HS-5 (cell line): ENCODE data around the gene KLHL2.
"Not testable (repeated sequence)": the region's sequence is repeated elsewhere in the genome, so short reads cannot be mapped to it uniquely, and the experiment has no call there.

Experiments
- DNase-seq: peaks from one replicate; pipeline ENCODE4 v3.0.0-alpha.2; 2012; ENCODE audit warnings: low read depth

Gene KLHL2

GRCh38 chr4:165203541-165204461, 3.6 kb upstream of the KLHL2 start:
- DNase-seq, result no peak

- no peak for DNase-seq
Observed at GRCh38 chr4:165204462-165204830, 2.9 kb upstream of the KLHL2 start.

GRCh38 chr4:165207016-165207430, 338 bp upstream of the KLHL2 start:
- no peak for DNase-seq

- DNase-seq, result no peak
Observed at GRCh38 chr4:165208221-165208652, 876 bp downstream of the KLHL2 start.

GRCh38 chr4:165208741-165209388, 1.5 kb downstream of the KLHL2 start:
- no peak for DNase-seq

- DNase-seq, result no peak
Observed at GRCh38 chr4:165209796-165210195, 2.4 kb downstream of the KLHL2 start.

- DNase-seq, result no peak
Observed at GRCh38 chr4:165210566-165210965, 3.2 kb downstream of the KLHL2 start.

GRCh38 chr4:165212647-165213046, 5.3 kb downstream of the KLHL2 start:
- DNase-seq, result not testable (repeated sequence)

- not testable (repeated sequence) for DNase-seq
Observed at GRCh38 chr4:165213404-165213803, 6.0 kb downstream of the KLHL2 start.

- DNase-seq, result not testable (repeated sequence)
Observed at GRCh38 chr4:165213991-165214709, 6.8 kb downstream of the KLHL2 start.

- not testable (repeated sequence) for DNase-seq
Observed at GRCh38 chr4:165215034-165215751, 7.8 kb downstream of the KLHL2 start.

- DNase-seq, result not testable (repeated sequence)
Observed at GRCh38 chr4:165215761-165216487, 8.6 kb downstream of the KLHL2 start.

GRCh38 chr4:165217325-165217724, 10.0 kb downstream of the KLHL2 start:
- no peak for DNase-seq

- not testable (repeated sequence) for DNase-seq
Observed at GRCh38 chr4:165221306-165221705, 13.9 kb downstream of the KLHL2 start.

GRCh38 chr4:165221993-165222650, 14.8 kb downstream of the KLHL2 start:
- DNase-seq, result not testable (repeated sequence)

- no peak for DNase-seq
Observed at GRCh38 chr4:165222651-165222994, 15.3 kb downstream of the KLHL2 start.

GRCh38 chr4:165227401-165227800, 20.0 kb downstream of the KLHL2 start:
- not testable (repeated sequence) for DNase-seq

- not testable (repeated sequence) for DNase-seq
Observed at GRCh38 chr4:165229490-165230200, 22.3 kb downstream of the KLHL2 start.

- DNase-seq, result not testable (repeated sequence)
Observed at GRCh38 chr4:165232623-165233433, 25.5 kb downstream of the KLHL2 start.
